ENCODE results near the gene DPYD. TPM values are rescaled to one million over a fixed set of nuclear protein-coding genes. Genes with fewer than 3 reads are reported as not detected.

The DPYD gene
- total and polyA plus RNA-seq, 7 donors: 2.5 to 7.3 (median 5.1) TPM

DNA sequence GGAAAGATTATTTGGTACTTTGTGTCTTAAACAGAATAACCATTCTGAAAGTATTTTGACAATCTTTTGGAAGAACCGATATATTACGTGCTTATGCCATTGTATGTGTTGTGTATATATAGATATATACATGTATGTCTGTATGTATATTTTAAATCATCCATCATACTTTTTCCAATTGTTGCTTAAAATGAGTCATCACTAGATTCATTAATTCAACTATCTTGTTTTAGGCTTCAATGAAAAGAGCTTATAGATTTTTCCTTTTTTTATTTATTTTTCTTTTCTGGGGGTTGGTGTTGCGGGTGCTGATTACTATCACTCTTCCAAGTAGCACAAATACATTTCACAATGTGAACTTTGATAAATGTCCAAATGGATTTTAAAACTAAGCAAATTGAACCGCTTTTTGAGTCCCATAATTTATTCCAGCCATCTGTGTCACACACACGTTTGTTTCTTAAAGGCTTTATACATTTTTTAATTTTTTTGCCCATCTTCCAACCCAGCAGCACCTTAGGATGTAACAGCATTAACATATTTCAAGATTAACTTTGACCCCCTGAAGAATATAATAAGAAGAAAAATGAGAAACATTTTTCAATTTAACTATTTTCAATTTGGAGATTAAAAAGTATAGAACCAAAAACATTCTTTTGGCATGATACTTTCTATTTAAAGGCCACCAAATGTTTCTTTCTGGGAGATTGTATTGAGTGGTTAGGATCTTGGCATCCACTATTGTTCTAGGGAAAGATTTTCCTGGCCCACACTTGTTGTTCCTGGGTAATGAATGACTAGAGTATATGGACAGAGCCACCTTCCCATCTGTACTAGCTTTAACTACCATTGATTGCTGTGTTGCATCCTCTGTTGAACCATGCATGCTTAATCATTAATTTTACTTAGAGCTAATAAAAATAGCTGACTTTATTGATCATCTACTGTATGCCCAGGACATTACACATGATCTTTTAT, 9.3 kb upstream of the DPYD start:
- no peaks in the 10 kb centered on the region for H3K4me1 ChIP-seq
- WGBS, 3 donors: 77 to 87% (median 80%) methylated on average over 5 of the region's 5 CpGs

DNA sequence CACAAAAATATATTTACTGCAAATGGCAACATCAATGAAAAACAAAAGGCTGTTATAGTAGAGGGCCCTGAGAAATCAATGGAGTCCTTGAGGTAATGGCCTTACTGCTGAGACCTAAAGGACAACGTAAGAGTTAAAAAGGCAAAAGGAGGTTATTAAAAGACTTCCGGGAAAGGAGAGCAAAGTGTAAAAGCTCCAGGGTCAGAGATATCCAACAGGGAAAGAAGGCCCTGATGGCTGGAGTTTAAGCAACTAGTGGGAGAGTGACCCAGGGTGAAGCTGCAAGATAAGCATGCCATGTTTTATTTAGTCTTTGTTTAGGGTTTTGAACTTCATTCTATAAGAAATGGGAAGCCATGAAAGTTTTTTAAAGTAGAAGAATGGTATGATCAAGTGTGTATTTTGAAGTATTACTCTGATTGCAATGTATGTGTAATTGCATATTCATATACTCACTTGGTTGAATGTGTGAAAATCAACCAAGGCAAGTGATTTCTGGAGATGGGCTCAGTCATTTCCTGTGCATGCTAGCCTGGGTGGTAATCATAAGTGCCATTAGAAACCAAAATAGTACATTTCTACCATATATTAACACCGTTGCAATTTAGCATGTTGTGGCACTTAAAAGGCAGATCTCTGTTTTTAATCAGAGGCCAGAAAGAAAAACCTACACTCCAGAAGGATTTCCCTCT, 5.3 kb upstream of the DPYD start:
- intact Hi-C loops (cut with DNase I): no loop called here
- no peak for ATAC-seq
- H3K4me1 ChIP-seq: no peaks in the 10 kb centered on the region
- TF ChIP-seq, protein P1, sequence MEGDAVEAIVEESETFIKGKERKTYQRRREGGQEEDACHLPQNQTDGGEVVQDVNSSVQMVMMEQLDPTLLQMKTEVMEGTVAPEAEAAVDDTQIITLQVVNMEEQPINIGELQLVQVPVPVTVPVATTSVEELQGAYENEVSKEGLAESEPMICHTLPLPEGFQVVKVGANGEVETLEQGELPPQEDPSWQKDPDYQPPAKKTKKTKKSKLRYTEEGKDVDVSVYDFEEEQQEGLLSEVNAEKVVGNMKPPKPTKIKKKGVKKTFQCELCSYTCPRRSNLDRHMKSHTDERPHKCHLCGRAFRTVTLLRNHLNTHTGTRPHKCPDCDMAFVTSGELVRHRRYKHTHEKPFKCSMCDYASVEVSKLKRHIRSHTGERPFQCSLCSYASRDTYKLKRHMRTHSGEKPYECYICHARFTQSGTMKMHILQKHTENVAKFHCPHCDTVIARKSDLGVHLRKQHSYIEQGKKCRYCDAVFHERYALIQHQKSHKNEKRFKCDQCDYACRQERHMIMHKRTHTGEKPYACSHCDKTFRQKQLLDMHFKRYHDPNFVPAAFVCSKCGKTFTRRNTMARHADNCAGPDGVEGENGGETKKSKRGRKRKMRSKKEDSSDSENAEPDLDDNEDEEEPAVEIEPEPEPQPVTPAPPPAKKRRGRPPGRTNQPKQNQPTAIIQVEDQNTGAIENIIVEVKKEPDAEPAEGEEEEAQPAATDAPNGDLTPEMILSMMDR (IDR thresholded peaks at IDR 0.05): no peak
- no peak for DNase-seq
- H3K4me3 ChIP-seq: no peak overlapping the region
- H3K27ac ChIP-seq: no peak overlapping the region
- H3K27me3 ChIP-seq (ENCODE audit: insufficient read depth in 3 of 3, low read length in 2 of 3): no peaks in the 10 kb centered on the region
- no peaks in the 10 kb centered on the region for H3K9me3 ChIP-seq
- no peaks in the 10 kb centered on the region for H3K36me3 ChIP-seq (ENCODE audit: insufficient read depth in 1 of 2, low read depth in 1 of 2)
- 51 to 60% (median 59%) methylated on average over 3 of the region's 3 CpGs for WGBS, 3 donors

More for the DNA sequence above, 9.3 kb upstream of the DPYD start:
- ATAC-seq: no peak
- Histone ChIP-seq H3K4me3 (no peak overlapping the region), H3K36me3 (ENCODE audit: insufficient read depth in 1 of 2, low read depth in 1 of 2) (no peaks in the 10 kb centered on the region), H3K9me3 (no peaks in the 10 kb centered on the region), H3K27me3 (ENCODE audit: insufficient read depth in 3 of 3, low read length in 2 of 3) (no peaks in the 10 kb centered on the region), H3K27ac (no peak overlapping the region)
- TF ChIP-seq, protein P1 (IDR thresholded peaks at IDR 0.05): no peak
- no peak for DNase-seq
- intact Hi-C loops (cut with DNase I): no loop called here

DNA sequence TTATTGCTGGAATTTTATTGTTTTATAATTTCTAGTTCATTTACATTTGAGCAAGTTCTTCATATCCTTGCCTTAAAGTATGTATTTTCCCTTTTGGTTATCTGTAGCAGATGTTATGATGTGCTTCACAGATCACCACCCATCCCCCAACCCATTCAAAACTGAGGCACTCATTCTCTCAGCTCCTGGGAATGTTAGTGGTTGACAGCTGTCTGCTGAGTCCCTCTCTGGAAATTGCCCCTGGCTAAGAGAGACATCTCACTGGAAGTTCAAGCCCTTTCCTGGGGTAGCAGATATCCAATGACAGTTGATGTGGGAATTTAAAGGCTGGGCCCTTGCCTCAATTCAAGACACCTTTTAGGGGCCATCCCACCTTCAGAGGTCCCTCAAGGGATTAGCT, 4.3 kb upstream of the DPYD start:
- no peak for ATAC-seq
- intact Hi-C loops (cut with DNase I): no loop called here
- H3K4me1 ChIP-seq: no peaks in the 10 kb centered on the region
- no peaks in the 10 kb centered on the region for H3K9me3 ChIP-seq
- H3K4me3 ChIP-seq: no peak overlapping the region
- no peak for DNase-seq
- no peaks in the 10 kb centered on the region for H3K27me3 ChIP-seq (ENCODE audit: insufficient read depth in 3 of 3, low read length in 2 of 3)
- no peak overlapping the region for H3K27ac ChIP-seq
- TF ChIP-seq, protein P1 (IDR thresholded peaks at IDR 0.05): no peak
- no peaks in the 10 kb centered on the region for H3K36me3 ChIP-seq (ENCODE audit: insufficient read depth in 1 of 2, low read depth in 1 of 2)

DNA sequence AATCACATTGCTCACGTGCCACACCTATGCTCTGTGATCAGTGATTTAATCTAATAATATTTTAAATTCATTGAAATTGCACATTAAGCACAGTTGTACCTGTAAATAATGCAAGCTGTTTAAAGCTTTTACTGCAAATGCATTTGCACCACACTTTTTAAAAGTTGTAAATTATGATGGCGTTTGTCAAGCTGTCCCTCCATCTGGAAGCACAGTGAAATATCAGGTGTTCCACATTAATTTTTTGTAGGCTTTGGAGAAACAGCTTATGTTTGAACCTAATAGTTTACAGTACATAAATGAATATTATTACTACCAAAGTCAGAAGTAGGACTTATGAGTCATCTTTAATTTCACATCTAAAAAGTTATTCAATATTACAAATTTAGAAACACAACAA, 3.0 kb upstream of the DPYD start:
- Histone ChIP-seq H3K9me3 (no peaks in the 10 kb centered on the region), H3K4me1 (peaks cover 6% of the 10 kb centered on the region), H3K27me3 (ENCODE audit: insufficient read depth in 3 of 3, low read length in 2 of 3) (no peaks in the 10 kb centered on the region), H3K36me3 (ENCODE audit: insufficient read depth in 1 of 2, low read depth in 1 of 2) (no peaks in the 10 kb centered on the region), H3K27ac (no peak overlapping the region), H3K4me3 (no peak overlapping the region)
- intact Hi-C loops (cut with DNase I): loop anchor here in 1 of 2 donors (5.0 kb wide), 1 partner anchor 128 kb away; no protein-coding TSS in a partner anchor
- DNase-seq (no peak), ATAC-seq (no peak)
- TF ChIP-seq, protein P1 (IDR thresholded peaks at IDR 0.05): no peak
- WGBS, 3 donors: 78 to 82% (median 78%) methylated on average over 2 of the region's 2 CpGs

All from psoas muscle (tissue), 8 donors.